SK-N-SH treated with all-trans-retinoic acid at 6 μM for 48 hours (cell line): ENCODE measurements around the gene PTPRN2.

Experiments used
- BACH2 ChIP-seq: fragments of 250-450 bp; sonication (Bioruptor Pico); IDR thresholded peaks from 2 replicates; pipeline ENCODE4 v1.9.0; 2021; ENCODE audit warnings: mild to moderate bottlenecking, borderline replicate concordance
- CREB5 ChIP-seq: fragments of 250-450 bp; sonication (Bioruptor Pico); IDR thresholded peaks from 2 replicates; pipeline ENCODE4 v1.5.1; 2020; ENCODE audit warnings: low read depth, mild to moderate bottlenecking, moderate library complexity
- GLIS3 ChIP-seq: fragments of 250-450 bp; sonication (Bioruptor Pico); IDR thresholded peaks from 2 replicates; pipeline ENCODE4 v1.5.0; 2020; ENCODE audit warnings: mild to moderate bottlenecking, moderate library complexity
- PATZ1 ChIP-seq: fragments of 250-450 bp; sonication (Bioruptor Pico); IDR thresholded peaks from 2 replicates; pipeline ENCODE4 v1.8.0; 2020; ENCODE audit warnings: mild to moderate bottlenecking, moderate library complexity, borderline replicate concordance
- RARB ChIP-seq: fragments of 250-450 bp; sonication (Bioruptor Pico); IDR thresholded peaks from 2 replicates; pipeline ENCODE4 v1.8.0; 2021; ENCODE audit warnings: mild to moderate bottlenecking, moderate library complexity
- ZFP30 ChIP-seq: fragments of 450-650 bp; formaldehyde crosslinking; IDR thresholded peaks from 2 replicates; pipeline ENCODE4 v1.5.0; 2022; ENCODE audit warnings: mild to moderate bottlenecking, moderate library complexity

- TF ChIP-seq GLIS3 (CRISPR knock-in tag), result no peak
- TF ChIP-seq RARB, result no peak
- TF ChIP-seq PATZ1 (CRISPR knock-in tag), result no peak
- TF ChIP-seq CREB5 (CRISPR knock-in tag), result no peak
- no peak for TF ChIP-seq BACH2 (CRISPR knock-in tag)
- no peak for TF ChIP-seq ZFP30 (CRISPR knock-in tag)
These were observed 176.2 kb downstream of the PTPRN2 start for GRCh38 chr7:158411232-158411950.
